HG03565 (cell line): ENCODE measurements around the gene CXCR3.
"Not testable (repeated sequence)": the region's sequence is repeated elsewhere in the genome, so short reads cannot be mapped to it uniquely, and the experiment has no call there.

Experiments used
- ATAC-seq: cut with Tn5 transposase; IDR thresholded peaks from one replicate; pipeline ENCODE4 v1.9.1; 2021; ENCODE audit warnings: mild to moderate bottlenecking, moderate library complexity; ENCODE audit not compliant: unreplicated experiment

The CXCR3 gene

DNA sequence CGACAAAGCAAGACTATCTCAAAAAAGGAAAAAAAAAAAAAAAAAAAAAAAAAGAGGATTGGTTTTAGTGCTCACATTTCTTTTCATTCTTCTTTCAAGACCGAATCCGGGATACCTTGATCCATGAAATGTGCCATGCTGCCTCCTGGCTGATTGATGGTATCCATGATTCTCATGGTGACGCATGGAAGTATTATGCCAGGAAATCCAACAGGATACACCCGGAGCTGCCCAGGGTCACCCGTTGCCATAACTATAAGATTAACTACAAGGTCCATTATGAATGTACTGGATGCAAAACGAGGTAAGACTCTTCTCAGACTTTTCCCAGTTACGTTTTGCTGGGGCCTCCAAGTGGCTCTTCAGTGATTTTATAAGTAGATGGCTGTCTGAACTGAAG, 6.1 kb downstream of the CXCR3 start:
- ATAC-seq, result no peak

GRCh38 chrX:71611736-71612135, 6.6 kb downstream of the CXCR3 start:
- ATAC-seq, result not testable (repeated sequence)

DNA sequence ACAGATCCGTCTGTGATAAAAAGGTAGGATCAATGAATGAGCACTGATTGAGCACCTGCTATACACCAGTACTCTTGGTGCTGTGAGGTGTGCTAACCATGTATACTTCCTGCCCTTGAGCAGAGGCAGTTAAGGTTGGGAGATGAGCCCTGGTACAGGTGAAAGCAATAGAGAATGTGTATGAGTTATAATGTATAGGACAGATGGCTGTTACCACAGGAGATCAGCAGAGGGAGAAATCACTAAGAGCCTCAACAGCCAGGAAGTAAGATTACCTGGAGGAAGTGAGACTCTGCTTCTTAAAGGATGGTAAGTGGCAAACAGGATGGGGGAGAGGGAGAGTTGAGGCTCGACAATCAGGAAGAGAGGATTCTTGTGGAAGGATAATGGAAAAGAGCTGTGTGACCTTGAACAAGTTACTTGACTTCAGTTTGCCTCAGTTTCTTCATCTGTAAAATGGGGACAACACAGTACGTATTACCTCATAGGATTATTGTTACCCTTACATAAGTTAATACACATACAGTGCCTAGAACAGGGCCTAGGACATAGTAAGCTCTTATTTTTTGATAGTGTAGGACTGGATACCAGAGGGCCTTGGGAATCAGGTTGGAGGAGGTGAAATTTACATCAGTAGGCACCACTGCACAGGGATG, 9.1 kb downstream of the CXCR3 start:
- no peak for ATAC-seq

DNA sequence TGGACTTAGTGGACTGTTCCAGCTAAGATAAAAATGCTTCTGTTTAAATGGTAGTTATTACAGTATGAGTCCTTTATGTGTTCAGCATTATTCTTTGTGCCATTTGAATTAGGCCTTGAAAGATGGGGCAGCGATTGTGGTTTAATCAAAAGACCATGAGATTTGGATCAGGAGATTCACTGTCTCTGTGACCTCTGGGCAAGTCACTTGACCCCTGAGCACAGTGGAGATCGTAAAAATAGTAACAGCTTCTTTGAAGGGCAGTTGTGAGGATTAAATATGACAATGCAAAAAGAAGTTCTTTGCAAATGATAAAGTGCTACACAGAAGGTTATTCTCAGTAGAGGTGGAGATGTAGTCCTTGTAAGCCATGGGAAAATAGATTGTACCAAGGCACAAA, 10.8 kb downstream of the CXCR3 start:
- no peak for ATAC-seq

GRCh38 chrX:71606536-71607216, 11.6 kb downstream of the CXCR3 start:
- no peak for ATAC-seq

GRCh38 chrX:71604796-71605568, 13.3 kb downstream of the CXCR3 start:
- no peak for ATAC-seq

GRCh38 chrX:71604141-71604540, 14.2 kb downstream of the CXCR3 start:
- ATAC-seq, result no peak

DNA sequence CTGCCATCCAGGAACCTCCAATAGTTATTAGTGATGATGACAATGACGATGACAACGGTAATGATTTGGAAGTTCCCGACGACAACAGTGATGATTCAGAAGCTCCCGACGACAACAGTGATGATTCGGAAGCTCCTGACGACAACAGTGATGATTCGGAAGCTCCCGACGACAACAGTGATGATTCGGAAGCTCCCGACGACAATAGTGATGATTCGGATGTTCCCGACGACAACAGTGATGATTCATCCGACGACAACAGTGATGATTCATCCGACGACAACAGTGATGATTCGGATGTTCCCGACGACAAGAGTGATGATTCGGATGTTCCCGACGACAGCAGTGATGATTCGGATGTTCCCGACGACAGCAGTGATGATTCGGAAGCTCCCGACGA, 14.7 kb downstream of the CXCR3 start:
- no peak for ATAC-seq

DNA sequence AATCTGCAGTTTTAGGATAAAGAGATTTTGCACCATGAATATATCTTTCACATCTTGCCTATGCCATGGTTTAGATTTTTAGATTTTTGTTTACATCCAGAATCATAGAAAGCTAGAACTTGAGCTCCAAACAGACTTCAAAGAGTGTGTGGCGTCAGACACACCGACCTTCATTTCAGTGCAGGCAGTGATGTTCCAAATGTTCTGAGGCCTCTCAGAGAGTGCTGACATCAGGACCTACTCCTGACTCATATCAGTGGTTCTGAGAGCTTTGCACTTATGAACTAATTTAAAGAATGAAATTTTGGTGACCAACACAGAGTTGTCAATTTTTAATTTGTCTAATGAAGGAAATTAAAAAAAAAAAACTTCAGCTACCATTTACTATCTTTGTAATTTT, 18.3 kb downstream of the CXCR3 start:
- ATAC-seq, result no peak

DNA sequence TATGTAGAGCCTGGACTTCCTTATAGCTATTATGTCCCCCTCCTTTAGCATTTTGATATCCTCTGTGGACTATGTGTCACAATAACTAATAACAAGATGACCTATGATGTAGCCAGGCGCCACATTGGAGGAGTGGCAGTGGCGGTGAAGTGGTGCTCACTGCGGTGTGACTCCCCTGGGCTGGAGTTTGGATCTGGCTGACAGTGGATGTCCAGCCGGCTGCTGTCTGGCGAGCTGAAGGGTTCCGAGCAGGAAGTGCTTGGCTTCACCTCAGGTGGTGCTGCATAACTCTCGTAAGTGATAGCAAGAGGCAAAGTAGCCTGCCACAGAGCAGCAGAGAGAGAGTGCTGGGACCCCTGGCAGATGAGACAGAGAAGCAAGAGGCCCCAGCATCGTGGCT, 25.1 kb downstream of the CXCR3 start:
- not testable (repeated sequence) for ATAC-seq

- no peak for ATAC-seq
Observed at GRCh38 chrX:71586929-71587328, 31.4 kb downstream of the CXCR3 start.

GRCh38 chrX:71581210-71581609, 37.1 kb downstream of the CXCR3 start:
- ATAC-seq, result no peak

DNA sequence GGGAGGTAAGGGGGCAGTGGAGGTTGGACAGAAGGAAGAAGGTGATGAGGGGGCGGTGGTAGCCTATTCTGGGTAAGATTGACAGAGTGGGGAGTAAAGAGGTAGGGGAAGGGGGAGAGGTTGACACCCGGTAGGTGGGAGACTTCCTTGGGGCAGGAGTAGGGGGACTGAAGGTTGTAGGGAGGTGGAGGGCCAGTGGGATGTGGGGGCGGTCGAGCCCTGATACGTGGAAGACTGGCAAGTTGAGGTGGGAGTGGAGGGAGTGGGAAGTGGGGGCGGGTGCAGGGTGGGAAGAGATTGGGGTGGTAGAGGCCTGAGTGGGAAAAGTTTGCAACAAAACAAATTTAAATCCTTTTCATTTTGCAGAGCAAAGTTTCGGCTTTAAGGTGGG, 38.3 kb downstream of the CXCR3 start:
- ATAC-seq, result no peak

- ATAC-seq, result no peak
Observed at GRCh38 chrX:71579136-71579989, 38.9 kb downstream of the CXCR3 start.

GRCh38 chrX:71578253-71579135, 39.8 kb downstream of the CXCR3 start, which contains the start of gene GCNA:
GCNA (plus strand) TSS chrX:71578437; CDS start chrX:71580822, 2,385 bp downstream.
- ATAC-seq, result no peak

DNA sequence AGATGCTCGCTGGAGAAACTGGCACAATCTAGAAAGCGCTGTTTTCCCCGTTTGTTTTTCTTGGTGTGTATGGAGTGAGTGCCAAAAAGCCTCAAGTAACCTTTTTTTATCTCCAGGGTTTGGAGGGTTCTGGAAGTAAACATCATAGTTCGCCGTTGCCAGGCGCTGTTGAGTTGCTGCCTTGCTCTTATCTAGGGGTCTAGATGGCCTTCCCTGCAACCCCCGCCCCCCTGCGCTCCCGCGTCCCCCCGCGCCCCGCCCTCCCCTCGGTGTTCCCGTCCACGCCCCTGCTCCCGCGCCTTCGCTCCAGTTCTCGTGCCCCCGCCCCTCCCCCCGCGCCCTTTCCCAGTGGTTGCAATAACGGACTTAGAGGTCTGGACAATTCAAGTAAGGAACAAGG, 40.6 kb downstream of the CXCR3 start:
- no peak for ATAC-seq

GRCh38 chrX:71573590-71573989, 44.7 kb downstream of the CXCR3 start:
- ATAC-seq, result no peak

- not testable (repeated sequence) for ATAC-seq
Observed at GRCh38 chrX:71571390-71571789, 46.9 kb downstream of the CXCR3 start.
